DND-41 (cell line): ENCODE measurements around the gene NPIPA7.
"Not testable (repeated sequence)": the region's sequence is repeated elsewhere in the genome, so short reads cannot be mapped to it uniquely, and the experiment has no call there.

Experiments used
- CTCF ChIP-seq: IDR thresholded peaks from 2 replicates; pipeline ENCODE4 v1.5.1; 2012; ENCODE audit warnings: borderline replicate concordance, low read length, moderate library complexity, mild to moderate bottlenecking; ENCODE audit not compliant: poor library complexity, severe bottlenecking; ENCODE audit errors: extremely low read depth
- EZH2 ChIP-seq: IDR thresholded peaks from 3 replicates; pipeline ENCODE4 v1.6.1; 2012; ENCODE audit warnings: borderline replicate concordance, low read depth, mild to moderate bottlenecking, moderate library complexity, low read length, inconsistent platforms; ENCODE audit not compliant: severe bottlenecking

DNA sequence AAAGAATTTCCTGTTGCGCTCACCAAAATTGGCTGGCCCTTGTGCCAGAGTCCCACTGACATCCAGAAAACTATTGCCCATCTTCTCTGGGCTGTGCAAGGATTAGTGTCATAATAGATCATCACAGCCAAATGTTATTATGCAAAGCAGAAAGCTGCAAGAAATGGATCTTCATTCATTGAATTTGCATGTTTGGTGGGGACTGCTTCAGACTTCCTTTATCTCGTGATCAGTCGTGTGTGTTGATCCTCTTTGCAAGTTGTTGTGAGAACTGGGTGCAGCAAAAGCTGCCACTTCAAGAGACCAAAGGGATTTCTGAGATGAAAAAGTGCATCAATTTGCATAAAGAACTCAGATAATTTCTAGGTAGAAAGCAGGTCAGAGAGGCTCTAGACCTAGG is 52.2 kb downstream of the NPIPA7 start:
- not testable (repeated sequence) for TF ChIP-seq CTCF, EZH2
